Ecto neural progenitor cell (in vitro differentiated cells): ENCODE data around the gene CFAP61.

Source experiments
- DNase-seq: peaks from one replicate; pipeline ENCODE4 v3.0.0-alpha.2; 2018; ENCODE audit warnings: low spot score

Gene CFAP61

DNA sequence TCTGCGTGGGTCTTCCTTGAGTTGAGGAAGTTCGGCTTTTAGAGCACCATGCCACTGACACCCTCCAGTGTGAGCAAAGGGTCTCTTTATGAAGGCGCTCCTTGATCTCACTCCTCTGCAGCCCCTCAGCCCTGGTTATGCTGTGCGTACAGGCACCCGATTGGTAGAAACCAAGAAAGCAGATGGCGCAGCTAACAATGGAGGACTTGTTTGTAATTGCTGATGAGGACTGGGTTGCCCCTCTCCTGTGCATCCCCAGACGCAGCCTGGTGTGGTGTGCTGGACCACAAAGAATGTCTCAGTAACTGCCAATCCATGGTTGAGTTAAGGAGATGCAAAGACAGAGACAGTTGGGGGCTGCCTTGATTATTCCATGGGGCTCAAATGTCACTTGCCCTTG lies 345.8 kb downstream of the CFAP61 start:
- no peak for DNase-seq

DNA sequence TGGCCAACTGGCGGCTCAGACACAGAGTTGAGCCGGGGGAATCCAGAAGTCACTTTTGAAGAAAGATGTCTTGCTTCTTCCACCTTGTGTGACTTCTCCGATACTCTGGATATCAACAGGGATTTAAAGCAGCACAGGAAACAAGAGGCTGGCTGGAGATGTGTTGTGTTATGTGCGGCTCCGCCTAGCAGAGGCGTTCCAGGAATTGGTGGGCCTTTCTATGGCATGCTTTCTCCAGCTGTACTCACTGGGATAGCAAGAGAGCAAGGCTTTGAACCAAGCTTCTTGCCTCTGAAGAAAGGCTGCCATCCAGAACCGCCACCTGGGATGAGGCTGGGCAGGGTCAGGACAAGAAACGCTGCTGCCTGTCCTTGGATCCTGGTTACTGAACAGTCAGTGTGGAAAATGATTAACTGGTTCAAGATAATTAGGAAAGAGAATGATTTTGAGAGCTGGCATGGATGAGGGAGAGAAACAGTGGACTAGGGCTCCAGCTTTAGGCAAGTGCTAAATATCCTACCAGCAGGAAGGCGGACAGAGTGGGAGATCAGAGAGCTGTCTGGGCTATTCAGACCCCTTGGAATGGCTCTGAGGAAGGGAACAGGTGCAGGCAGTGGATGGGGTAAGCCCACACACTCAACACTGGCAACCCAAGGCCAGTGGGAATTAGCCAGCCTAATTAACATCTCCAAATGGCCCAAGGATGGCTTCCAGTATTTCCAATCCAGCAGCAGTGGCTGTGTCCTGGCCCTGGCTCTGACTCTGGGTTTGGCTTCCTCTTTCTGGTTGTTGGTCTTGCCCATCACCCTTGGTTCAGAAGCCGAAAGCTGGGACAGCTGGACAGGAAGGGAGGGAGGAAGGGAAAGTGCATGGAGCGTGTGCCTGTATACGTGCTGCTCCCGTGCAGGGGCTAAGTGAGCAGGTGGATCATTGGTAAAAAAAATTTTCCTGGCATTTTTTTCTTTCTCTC lies 347.5 kb downstream of the CFAP61 start:
- no peak for DNase-seq

DNA sequence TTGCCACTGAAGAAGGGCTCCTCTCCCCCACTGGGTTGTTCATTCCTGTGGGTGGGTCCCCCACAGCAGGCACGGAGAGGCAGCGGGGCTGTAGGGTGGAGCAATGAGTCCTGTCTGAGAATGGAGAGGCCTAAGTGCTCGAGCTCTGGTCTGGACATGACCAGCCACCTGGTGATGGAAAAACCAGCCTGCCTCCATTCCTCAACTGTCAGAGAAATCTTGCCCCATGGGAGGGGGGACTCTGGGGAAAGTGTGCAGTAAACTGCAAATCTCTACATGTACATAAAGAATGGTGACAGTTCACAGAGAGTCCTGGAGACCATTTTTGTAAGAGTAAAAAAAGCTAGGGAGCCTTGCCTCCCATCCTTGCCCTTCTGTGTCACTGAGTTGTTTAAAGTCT lies 349.7 kb downstream of the CFAP61 start:
- DNase-seq = no peak

GRCh38 chr20:20404633-20405032 lies 352.3 kb downstream of the CFAP61 start:
- no peak for DNase-seq

DNA sequence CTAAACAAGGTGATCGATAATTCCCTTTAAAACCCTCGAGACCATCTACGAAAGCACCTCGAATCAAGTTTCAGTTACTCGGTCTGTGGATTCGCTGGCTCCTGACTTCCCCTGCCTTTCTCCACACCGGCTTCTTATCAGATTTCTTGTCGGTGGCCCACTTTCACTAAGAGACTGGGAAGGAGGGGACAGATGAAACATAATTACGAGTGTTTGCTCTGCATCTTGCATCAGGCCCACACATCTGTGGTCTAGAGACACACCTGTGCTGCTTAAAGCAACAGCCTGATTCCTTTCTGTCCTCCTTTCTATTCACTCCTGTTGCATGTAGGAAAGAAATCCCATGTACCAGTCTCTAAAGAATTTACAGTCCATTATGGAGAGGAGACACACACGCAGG lies 353.3 kb downstream of the CFAP61 start:
- DNase-seq = no peak

- no peak for DNase-seq
Observed at GRCh38 chr20:20406306-20406705, 354.0 kb downstream of the CFAP61 start.

DNA sequence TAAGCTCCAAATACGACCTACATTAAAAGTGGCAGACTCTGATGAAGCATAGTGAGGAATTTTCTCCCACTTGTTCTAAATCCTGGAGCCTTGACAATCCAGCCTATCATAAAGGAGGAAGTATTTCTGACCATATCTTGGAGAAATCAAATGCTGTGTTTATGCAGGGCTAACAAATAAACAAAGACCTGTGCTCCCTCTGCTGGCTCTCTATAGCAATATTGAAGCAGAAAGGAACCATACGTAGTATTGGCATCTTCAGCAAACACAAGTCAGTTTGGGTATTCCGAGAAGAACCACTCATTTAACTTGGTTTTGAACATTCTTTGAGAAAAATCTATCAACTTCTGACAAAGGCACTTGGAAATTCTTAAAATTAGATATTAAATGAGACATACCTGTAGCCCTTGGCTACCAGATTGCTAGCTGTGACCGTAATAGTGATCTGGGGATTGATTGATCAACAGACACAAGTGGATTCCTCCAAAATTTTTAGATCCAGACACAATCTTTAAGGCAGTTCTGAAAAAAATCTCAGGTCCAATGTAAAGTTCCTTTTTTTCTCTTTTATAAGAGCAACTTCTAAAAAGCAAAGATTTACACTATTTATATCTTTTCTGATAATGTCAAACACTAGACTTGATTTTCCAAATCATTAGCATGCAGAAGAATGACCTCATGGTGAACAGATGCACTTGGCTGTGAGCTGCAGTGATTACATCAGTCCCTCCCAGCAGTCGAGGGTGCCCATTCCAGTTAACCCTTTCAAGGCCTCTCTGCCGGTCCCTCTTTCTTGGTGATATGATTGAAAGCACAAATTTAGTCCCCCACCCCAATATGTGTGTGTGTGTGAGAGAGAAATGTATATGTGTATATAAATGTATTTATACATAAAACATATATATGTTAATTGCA lies 355.8 kb downstream of the CFAP61 start:
- DNase-seq = no peak

GRCh38 chr20:20409331-20409730 lies 357.0 kb downstream of the CFAP61 start:
- no peak for DNase-seq
